Uterus (tissue), 2 donors: ENCODE results near the gene EIPR1.

Source experiments
- POLR2A ChIP-seq, 2 donors: fragments of 450-650 bp; IDR thresholded peaks; one replicate each; pipeline ENCODE4 v1.6.1; 2016; ENCODE audit warnings: antibody characterized with exemption in 2 of 2, mild to moderate bottlenecking in 1 of 2, moderate library complexity in 1 of 2
- TF ChIP-seq, protein P1 (sequence below), 4 experiments: fragments of 200-600 bp in 2 of 4; fragments of 450-650 bp in 2 of 4; sonication (generic) in 2 of 4; IDR thresholded peaks; one replicate each; pipeline ENCODE4 v1.5.1; 2016 to 2019; ENCODE audit warnings: antibody characterized with exemption in 4 of 4, mild to moderate bottlenecking in 2 of 4, moderate library complexity in 1 of 4

DNA sequence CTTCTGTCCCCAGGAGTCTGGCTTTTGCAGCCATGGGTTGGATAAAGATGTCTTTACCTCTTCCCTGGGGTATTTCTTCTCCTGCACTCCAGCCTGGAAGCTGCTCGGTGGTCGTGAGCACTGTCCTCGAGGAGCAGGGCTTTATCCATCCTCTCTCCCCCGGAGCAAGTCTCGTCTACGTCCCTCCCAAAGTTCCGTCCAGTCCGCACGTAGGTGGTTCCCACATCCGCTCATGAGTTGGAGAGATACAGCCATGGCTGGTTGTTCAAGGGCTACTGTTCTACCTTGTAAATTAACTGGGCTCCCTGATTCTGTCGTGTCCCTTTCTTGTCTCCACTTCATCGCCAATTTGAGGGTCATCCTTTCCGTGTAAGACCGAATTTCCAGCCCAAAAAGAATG, 49.0 kb upstream of the EIPR1 start:
- TF ChIP-seq POLR2A (IDR thresholded peaks at IDR 0.05) = no peak
- TF ChIP-seq, protein P1, sequence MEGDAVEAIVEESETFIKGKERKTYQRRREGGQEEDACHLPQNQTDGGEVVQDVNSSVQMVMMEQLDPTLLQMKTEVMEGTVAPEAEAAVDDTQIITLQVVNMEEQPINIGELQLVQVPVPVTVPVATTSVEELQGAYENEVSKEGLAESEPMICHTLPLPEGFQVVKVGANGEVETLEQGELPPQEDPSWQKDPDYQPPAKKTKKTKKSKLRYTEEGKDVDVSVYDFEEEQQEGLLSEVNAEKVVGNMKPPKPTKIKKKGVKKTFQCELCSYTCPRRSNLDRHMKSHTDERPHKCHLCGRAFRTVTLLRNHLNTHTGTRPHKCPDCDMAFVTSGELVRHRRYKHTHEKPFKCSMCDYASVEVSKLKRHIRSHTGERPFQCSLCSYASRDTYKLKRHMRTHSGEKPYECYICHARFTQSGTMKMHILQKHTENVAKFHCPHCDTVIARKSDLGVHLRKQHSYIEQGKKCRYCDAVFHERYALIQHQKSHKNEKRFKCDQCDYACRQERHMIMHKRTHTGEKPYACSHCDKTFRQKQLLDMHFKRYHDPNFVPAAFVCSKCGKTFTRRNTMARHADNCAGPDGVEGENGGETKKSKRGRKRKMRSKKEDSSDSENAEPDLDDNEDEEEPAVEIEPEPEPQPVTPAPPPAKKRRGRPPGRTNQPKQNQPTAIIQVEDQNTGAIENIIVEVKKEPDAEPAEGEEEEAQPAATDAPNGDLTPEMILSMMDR (IDR thresholded peaks at IDR 0.05) = no peak
